Endometrium (tissue), 2 donors: ENCODE measurements around the gene COX6A1.

Experiments
- FAIRE-seq: peaks from 2 replicates; lab custom pipeline; 2012; peaks lifted over from hg19 to GRCh38; lab: Jason Lieb, UNC
- donor health status: control.
- donor health status: control.

Gene COX6A1

DNA sequence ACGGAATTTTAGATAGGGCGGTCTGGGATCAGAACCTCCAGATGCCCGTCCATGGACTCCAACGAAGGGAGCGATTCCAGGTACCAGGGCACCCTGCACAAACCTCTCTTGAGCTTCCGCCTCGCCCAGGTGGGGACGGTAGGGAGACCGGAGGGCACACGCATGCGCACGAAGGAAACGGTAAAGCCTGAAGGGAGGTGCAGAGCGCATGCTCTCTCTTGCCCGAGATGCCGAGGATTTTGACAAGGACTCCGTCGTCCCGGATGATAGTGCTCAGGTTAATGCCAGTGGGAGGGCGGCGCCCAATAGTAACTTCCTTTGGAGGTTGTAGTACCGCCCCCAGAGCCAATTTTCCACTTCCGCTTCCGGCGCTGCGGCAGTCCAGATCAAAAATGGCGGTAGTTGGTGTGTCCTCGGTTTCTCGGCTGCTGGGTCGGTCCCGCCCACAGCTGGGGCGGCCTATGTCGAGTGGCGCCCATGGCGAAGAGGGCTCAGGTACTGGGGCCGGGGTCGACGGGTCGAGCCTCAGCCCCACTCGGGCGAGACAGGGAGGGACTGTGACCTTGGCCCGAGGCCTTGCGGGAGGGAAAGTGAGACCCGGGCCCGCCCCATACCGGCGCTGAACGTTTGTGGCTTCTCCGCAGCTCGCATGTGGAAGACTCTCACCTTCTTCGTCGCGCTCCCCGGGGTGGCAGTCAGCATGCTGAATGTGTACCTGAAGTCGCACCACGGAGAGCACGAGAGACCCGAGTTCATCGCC is at the start of gene COX6A1:
TSS of gene COX6A1 (plus strand) at position 379 of the 760 bp plus-strand sequence. CDS start at position 393, 14 bp downstream.
- peak; percentile 73 for FAIRE-seq

DNA sequence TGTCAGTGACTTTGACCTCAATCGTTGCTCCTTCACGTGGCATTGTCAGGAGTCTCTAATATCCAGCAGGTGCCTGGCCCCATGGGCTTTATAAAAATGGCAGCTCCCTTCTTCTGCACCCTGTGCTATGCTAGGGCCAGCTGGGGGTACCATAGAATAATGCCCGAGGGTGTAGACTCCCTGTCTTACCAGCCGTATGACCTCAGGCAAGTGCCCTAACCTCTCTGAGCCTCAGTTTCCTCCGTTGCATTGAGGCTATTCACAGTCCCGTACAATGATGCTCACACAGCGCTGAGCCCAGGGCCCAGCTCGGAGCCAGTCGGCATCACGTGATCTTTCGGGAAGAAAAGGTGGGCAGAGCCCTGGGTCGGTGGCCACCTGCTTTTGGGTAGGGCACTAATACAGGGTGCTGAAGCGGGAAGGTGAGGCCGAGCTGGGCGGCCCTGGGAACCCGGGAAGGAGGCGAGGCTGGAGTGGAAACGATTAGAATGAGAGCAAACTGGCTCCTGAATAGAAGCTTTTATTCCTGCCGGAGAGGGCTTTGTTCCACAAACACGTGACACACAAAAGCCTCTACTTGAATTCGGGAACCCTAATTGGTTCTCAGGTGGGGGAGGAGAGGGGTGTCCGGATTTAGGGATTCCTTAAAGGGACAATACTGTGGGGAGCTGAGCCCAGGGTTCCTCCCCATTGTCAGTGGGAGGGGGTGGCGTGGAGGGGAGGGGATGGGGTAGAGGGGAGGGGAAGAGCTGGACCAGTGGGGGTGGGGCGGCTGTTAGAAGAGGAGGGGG is 49.0 kb upstream of the COX6A1 start:
- no peak for FAIRE-seq

DNA sequence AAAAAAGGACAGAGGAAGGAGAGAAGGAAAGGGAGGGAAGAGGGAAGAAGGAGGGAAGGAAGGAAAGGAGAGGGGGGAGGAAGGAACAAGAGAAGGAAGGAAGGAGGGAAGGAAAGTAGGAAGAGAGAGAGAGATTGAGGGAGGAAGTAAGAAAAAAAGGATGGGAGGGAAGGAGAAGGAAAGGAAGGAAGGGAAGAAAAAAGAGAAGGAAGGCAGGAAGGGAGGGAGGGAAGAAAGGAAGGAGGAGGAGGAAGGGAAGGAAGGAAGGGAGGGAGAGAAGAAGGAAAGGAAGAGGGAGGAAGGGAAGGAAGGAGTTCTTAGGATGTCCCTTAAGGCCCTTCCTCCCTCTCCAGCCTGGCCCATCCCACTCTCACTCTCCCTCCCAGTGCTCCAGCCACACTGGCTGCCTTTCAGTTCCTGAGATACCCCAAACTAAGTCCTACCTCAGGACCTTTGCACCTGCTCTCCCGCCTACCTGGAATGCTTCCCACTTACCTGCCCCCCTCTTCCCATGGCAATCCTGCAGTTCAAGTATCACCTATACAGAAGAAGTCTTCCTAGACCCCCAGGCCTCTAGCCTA is 47.3 kb upstream of the COX6A1 start:
- FAIRE-seq: no peak

DNA sequence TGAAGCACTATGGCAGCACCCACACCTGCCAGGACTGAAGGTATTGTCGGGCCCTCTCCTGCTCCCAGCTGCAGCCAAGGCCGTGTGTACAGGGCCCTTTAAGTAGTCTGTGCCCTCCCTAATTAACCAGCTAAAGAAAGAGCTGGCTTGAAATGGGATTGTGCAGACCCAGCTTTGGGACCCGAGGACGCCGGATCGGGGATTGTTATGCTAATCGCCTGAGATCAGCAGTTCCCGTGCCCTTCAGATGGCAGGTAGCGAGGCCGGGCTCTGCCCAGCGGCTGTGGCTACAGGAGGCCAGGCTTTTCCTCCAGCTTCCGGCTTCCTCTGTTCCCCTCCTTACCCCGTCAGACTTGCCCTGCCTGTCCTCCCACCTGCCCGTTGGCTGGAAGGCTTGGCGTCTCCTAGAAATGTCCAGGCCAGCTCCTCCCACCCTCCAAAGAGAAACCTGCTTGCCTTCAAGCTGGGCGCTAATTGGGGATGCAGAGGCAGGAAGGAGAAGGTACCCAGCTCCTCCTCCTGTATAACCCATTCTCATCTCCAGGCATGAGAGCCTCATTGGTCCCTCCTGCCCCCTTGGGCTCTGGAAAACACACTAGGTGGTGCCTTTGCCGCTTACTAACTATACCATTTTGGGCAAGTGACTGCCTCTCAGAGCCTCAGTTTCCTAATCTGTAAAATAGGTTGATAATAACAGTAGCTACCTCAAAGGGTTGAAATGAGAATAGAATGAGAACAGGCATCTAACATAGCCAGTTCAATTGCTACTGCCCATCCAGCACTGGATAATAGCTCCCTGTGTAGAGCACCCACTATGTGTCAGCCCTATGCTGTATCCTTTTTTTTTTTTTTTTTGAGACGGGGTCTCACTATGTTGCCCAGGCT is 43.2 kb upstream of the COX6A1 start:
- FAIRE-seq: no peak

DNA sequence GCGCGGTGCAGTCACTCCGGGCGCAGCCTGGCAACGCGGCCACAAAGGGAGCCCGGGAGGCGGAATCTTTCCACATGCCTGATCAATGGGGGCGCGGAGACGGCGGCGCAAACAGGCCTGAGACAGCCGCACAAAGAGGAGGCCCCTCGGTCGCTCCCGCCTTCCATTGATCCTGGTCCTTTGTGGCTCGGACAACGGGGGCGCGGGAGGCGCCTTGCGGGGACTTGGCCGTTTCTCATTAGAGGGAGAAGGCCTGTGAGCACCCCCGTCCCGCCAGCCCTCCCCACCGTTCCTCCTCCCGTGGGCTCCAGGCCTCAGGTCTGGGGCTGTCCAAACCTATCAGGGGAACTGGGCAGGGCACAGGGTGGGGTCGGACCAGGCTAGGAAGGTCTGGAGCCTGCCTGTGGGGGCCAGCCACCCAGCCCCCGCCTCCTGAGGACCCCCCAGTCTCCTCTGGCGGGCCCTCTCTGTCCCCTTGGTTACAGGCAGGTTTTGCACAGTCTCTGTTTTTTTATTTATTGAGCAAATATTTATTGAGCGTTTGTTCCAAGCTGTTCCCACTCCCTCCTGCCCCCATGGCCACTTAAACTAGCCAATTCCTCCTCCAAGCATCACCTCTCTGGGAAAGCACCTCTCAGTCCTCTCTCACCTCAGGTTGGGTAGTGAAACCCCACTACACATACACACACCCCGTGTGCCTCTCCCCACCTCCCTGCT is 39.9 kb upstream of the COX6A1 start:
- no peak for FAIRE-seq

DNA sequence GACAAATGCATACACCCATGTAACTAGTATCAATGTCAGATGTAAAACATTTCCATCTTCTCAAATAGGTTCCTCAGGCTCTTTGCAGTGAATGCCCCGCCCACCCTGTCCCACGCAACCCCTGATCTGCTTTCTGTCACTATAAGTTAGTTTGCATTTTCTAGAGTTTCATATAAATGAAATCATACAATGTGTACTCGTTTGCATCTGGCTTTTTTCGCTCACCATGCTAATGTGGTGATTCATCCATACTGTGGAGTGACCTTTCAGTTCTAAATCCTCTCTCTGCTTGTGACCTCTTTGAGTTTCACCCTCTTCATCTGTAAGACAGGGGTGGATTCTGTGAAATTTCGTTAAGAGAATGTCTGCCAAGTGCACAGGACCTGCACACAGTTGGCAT is 38.4 kb upstream of the COX6A1 start:
- no peak for FAIRE-seq

DNA sequence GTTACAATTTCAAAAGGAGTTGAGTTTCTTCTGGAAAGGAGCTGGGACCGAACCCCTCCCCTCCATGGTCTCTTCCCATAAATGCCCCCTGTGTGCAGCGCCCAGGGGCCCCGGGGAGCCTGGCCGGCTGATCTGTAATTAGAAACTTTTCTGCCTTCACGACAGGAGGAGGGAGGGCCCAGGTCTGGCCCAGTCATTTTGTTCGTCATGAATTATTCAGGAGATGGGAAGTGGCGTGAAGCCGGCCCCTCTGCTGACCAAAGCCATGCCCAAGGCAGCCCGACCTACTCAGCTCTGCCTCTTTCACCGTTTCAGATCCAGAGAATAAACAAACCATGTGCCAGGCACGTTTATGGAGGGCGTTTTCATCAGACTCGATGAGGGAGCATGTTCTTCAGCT is 35.7 kb upstream of the COX6A1 start:
- FAIRE-seq: no peak

DNA sequence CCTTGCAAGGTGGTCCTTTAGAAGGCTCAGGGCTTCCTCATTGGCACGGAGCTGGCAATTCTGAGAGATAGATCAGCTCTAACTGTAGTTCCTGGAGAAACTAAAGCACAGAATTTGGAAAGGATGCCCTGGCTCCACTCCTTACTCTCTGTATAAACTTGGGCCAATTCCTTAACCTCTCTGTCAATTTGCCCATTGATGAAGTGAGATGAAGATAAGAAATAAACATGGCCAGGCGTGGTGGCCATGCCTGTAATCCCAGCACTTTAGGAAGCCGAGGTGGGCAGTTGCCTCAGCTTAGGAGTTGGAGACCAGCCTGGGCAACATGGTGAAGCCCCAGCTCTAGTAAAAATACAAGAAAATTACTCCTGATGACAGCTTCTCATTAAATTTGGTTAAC is 34.0 kb upstream of the COX6A1 start:
- no peak for FAIRE-seq

DNA sequence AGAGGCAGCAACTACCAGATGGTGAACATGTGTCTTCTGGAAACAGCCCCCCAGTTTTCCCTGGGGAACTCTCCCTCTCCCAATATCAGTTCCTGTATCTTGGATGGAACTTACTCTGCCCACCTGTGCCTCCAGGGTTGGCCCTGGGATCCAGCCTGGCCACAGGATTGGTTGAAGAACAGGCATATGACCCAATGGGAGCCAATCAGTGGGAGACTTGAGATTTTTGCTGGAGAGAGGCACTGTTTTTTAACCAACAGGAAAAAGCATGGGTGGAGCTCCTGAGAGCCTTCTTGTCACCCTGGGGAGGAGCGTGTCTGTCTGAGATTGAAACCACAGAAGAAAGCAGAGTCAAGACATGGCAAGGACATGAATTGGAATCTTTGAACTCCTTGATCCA is 33.6 kb upstream of the COX6A1 start:
- FAIRE-seq: no peak

DNA sequence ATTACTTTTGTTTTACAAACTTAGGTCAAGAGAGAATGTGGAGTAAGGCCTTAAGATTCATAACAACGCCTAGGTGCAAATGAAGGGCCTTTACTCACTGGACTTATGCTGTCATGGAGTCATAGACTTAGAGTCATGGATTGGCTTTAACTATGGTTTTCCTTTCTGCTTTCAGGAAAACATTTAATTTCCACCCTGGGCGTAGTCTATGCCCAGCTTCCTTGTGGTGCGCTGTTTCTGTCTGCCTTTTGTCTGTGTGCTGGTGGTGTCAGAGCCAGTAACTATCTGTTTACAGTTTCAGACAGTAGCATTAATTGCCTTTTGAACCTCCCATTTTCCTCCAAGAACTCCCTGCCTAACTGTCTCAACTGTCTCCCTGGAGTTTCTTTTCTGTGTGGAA is 31.8 kb upstream of the COX6A1 start:
- FAIRE-seq: no peak

DNA sequence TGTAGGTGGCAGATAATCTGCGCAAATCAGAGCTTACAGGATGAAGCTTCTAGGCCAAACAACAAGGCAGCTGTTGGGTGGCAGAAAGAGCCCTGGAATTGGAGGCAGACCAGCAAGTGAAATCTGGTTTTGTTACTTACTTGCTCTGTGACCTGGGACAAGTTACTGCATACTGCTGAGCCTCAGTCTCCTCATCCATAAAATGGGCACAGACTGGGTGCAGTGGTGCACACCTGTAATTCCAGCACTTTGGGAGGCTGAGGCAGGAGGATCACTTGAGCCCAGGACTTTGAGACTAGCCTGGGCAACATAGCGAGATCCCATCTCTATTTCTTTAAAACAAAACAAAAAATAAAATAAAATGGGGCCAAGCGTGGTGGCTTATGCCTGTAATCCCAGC is 31.4 kb upstream of the COX6A1 start:
- FAIRE-seq: no peak

DNA sequence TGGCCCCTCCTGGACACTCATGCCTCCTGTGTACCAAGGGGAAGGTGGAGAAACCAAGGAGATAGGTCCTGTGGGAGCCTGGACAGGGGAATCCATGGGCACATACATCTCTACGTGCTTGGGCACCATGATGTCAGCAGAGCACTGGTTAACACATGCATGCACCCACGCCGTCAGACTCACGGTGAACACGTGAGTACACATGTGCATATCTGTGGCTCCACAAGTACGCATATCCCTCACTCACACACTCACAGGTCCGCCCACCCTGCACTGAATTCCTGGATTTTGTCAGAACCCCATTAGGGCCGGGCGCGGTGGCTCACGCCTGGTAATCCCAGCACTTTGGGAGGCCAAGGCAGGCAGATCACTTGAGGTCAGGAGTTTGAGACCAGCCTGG is 29.1 kb upstream of the COX6A1 start:
- FAIRE-seq: no peak

DNA sequence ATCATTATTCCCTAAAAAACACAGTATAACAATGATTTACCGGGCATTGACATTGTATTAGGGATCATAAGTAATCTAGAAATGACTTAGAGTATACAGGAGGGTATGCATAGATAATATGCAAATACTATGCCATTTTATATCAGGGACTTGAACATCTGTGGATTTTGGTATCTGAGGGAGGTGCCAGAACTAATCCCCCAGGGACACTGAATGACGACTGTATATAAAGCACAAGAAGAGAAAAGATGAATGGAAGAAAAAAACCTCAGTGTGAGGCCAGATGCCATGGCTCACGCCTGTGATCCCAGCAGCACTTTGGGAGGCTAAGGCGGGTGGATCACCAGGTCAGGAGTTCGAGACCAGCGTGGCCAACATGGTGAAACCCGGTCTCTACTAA is 25.5 kb upstream of the COX6A1 start:
- FAIRE-seq: no peak

DNA sequence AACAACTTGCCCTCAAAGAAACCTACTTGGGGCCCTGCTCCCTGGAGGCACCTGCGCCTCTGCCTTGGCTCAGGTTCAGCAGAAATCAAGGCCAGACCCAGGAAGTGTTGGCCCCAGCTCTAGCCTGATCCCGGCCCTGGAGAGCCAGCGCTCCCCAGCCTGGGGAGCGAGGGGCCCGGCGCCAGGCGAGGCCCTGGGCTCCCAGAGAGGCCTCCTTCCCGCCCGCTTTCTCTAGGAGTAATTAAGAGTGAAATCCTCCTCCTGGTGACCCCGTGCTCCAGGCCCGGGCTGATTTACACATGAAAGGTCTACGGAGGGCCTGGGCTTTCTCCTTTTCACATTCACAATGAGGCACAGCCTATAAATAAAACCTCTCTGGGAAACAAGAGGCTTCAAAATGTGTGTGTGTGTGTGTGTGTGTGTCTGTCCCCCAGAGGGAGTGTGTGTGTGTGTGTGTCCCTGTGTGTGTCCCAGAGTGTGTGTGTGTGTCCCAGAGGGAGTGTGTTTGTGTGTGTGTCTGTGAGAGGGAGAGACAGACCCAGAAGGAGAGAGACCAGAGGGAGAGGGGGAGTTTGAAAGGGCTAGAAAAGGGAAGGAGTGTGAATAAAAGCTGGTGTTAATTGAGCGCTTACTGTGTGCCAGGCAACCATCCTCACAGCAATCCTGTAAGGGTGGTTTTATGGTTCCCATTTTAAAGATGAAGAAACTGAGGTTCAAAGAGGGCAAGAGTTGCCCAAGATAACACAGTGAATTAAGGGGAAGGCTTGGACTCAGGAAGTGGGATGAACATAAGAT is 23.8 kb upstream of the COX6A1 start:
- no peak for FAIRE-seq

DNA sequence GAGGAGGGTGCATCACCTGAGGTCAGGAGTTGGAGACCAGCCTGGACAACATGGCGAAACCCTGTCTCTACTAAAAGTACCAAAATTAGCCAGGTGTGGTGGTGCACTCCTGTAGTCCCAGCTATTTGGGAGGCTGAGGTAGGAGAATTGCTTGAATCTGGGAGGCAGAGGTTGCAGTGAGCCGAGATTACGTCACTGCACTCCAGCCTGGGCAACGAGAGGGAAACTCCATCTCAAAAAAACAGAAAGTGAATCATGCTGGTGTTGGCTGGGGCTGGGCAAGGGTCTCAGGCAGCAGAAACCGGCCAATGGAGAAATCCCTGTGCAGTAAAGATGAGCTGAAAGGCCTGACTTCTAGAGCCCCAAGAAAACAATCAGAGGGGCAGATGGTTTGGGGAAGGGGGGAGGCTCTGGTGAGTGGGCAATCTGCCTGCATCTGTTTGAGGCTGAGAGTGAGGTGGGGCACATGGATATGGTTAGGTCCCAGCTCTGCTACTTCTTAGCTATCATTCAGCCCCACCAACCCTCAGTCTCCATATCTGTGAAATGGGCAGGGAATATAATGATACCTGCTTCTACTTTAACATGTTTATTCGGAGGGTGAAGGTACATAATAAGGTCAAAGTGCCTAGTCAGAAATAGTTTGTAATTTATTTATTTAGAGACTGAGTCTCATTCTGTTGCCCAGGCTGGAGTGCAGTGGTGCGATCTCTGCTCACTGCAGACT is 21.3 kb upstream of the COX6A1 start:
- FAIRE-seq: no peak

DNA sequence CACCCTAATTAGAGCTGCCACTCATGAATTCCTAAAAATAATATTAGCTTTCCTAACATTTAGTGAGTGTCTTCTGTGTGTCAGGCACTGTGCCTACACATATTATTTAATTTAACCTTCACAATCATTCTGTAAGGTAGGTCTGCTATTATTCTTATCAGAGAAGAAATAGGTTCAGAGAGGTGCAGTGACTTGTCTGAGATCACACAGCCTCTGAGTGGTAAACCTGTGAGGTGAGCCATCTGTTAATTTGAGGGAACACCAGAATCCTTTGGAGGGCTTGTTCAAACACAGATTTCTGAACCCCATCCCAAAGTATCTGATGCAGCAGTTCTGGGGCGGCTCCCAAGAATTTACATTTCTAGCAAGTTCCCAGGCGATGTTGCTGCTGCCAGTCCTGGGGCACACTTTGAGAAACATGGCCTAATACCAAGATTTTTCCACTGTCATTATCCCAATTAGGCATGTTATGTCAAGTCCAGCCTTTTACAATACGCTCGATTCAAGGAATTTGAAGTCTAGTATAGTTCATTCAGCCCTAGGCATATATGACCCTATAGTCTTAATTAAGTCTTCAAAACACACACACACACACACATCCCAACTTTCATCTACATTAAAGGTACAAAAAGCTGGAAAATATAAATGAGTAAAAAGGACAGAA is 19.9 kb upstream of the COX6A1 start:
- no peak for FAIRE-seq

DNA sequence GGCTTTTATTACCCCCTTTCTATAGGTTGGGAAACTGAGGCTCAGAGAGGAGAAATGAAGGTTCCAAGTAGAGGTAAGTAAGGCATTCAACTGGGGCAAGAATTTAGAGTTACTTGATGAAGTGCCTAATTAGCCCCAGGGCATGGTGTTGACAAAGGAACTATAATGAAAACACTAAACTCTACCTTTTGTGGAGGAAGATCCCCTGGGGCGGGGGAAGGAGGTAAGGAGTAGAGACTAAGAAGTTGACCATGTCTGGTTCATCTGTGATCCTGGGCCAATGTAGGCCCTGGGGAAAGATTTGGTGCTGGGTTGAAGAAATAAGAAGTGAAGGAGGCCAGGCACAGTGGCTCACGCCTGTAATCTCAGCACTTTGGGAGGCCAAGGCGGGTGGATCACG is 16.2 kb upstream of the COX6A1 start:
- FAIRE-seq: no peak

DNA sequence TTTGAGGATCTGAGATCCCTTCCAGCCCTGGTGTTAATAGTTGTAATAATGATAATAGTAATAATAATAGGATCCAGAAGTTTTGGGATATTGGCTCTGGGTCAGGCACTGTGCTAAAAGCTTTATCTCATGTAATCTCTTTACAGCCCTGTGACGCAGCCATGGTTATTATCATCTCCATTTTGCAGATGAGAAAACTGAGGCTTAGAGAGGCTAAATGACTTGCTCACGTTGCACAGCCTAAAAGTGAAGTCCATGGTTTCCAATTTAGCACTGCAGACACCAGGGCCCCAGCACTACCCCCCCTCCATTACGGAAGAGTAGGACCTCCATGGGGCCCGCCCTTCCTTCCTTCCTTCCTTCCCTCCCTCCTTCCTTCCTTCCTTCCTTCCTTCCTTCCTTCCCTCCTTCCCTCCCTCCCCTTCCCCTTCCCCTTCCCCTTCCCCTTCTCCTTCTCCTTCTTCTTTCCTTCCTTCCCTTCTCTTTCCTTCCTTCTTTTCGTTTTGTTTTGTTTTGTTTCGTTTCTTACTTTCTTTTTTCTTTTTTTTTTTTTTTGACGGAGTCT is 14.9 kb upstream of the COX6A1 start:
- FAIRE-seq: no peak

DNA sequence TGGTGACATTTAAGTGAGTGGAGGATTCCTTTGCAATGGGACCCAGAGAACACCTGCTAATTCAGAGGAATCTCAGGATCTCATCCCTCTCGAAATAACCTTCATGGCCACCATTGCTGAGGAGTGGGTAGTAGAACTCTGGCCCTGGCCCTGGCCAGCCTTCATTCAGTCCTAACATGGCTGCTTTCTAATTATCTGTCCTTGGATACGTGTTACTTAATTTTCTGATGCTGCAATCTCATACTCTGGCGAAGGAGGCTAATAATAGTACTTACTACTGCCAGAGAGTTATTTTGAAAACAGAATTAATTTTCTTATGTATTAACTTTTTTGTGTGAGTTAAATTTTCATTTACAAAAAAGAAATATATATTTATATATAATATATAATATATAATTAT is 12.1 kb upstream of the COX6A1 start:
- FAIRE-seq: no peak
